Measurements from ENCODE around the gene SMARCC1.

Gene SMARCC1

DNA sequence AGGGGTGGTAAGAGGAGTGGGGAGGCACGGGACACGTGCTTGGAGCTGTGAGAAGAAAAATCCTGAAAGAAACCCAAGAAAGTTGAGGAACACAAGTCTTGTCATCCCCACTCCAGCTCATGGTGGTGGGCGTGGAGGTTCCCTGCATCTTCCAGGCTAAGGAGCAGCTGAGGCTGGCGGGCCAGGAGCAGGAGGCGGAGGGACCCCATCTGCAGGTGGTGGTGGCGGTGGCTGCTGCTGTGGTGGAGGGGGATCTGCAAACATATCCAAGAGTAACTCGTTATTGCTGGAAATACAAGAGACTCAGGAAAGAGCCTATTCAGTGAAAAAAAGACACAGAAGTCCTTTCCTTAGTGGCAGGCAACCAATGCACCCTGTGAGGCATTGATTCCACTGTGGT is 193.6 kb downstream of the SMARCC1 start:
- no peak for DNase-seq (ENCODE audit: low read depth in 2 of 2)

DNA sequence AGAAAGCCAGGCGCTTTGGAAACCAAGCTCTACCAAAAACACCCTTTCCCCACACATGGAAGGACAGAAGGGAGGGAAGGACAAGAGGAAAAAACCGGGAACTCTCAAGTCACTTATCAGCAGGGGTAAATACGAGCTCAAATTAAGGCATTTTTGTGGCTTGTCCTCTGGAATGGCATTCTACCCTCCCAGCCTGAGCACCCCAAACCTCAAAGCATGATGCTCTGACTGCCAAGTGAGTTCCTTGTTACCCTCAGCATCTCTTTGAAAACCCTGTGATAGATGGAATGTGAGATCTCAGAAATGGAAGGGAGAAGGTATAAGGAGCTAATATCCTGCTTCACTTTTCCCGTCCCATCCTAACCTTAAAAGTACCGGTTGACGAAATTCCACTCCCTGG is 194.9 kb downstream of the SMARCC1 start:
- DNase-seq (ENCODE audit: low read depth in 2 of 2), result no peak

DNA sequence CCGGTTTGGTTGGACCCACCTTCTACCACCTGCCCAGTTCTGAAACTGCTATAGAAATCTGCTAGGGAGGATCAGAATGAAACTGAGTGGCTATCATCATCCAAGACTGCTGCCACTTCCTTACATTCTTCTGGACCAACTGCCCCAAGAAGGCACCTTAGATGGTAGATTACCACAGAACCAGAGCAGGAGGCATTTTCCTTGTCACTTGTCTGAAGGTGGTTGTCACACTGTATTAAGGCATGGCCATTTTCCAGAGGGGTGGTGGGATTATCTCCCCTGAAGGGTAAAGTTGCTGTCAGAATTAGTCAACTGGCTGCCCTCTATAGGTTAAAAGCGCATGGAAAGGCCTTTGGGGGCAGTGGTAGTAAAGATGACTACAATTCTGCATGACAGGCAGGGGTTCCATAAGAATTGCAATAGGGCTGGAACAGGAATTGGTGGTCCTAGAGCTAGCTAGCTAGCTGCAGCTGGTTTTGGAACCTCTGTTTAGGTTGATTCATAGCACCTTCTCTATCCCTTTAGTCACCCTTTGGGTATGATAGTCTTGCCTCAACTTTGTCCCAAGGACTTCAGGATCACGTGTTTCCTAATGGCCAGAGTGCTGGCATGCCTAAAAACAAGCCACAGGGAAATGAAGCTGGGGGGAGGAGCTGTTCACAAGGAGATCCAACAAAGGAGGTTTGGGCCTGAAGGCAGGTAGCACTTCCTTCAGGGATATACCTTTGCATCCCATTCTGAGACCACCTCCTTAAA is 198.2 kb downstream of the SMARCC1 start:
- DNase-seq (ENCODE audit: low read depth in 2 of 2), result no peak

DNA sequence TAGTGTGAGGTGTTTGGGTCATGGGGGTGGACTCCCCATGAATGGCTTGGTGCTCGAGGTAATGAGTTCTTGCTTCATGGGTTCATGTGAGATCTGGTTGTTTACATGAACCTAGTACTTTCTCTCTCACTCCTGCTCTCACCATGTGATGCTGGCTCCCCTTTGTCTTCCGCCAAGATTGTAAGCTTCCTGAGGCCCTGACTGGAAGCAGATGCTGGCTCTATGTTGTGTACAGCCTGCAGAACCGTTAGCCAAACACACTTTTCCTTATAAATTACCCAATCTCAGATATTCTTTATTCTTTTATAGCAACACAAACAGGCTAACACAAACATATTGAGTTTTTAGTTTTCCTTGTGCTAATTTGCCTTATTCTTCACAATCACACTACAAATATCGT is 199.9 kb downstream of the SMARCC1 start:
- DNase-seq (ENCODE audit: low read depth in 2 of 2), result no peak

DNA sequence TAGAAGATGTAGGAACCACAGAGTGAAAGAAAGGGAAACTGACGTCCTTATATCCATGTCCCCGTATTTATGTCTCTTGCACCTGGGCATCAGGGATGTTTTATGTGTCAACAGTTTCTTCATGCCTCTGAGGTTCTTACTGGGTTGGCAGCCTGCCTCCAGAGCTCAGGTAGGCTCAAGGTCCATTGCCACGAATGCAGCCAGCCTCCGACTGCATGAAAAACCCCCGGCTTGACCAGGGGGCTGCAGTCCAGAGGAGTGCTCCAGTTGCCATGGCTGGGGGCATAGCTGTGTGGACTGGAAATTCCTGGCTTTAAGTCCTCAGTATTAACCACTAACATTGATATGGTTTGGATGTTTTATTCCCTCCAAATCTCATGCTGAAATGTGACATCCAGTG is 200.3 kb downstream of the SMARCC1 start:
- DNase-seq (ENCODE audit: low read depth in 2 of 2), result no peak

DNA sequence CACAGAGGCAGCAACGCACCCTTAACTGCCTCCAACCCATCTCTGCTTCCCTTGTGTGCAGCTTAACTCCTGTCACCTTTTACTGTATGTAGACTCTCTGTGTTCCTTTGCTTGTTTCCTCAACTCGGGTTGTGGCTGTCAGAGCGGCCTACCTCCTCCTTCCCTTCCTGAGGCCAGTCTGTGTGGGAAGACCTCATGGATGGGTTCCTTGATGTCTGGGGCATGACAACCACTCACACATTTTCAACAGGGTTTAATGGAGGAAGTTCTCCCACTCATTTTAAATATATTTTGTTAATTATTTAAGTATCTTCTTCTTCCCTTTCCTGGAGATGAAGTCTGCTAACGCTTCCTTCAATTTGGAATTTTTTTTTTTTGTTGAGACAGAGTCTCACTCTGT is 201.2 kb downstream of the SMARCC1 start:
- DNase-seq (ENCODE audit: low read depth in 2 of 2), result no peak

DNA sequence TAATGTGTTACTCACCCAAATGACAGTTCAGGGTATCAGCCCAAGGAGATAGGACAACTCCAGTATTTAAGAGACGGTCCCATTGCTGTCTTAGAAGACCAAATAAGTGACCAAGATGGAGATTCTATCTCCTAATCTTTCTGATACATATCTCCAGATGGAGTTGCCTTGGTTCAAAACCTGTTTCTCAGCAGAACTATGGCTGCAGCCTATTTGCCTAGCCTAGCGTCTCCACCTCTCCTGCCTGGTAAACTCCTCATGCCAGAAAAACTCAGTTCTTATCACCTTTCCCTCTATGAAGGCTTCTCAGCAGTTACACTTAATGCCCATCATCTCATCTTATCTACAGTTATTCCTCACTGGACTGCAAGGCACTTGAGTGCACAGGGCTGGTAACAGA is 201.8 kb downstream of the SMARCC1 start:
- DNase-seq (ENCODE audit: low read depth in 2 of 2), result no peak

DNA sequence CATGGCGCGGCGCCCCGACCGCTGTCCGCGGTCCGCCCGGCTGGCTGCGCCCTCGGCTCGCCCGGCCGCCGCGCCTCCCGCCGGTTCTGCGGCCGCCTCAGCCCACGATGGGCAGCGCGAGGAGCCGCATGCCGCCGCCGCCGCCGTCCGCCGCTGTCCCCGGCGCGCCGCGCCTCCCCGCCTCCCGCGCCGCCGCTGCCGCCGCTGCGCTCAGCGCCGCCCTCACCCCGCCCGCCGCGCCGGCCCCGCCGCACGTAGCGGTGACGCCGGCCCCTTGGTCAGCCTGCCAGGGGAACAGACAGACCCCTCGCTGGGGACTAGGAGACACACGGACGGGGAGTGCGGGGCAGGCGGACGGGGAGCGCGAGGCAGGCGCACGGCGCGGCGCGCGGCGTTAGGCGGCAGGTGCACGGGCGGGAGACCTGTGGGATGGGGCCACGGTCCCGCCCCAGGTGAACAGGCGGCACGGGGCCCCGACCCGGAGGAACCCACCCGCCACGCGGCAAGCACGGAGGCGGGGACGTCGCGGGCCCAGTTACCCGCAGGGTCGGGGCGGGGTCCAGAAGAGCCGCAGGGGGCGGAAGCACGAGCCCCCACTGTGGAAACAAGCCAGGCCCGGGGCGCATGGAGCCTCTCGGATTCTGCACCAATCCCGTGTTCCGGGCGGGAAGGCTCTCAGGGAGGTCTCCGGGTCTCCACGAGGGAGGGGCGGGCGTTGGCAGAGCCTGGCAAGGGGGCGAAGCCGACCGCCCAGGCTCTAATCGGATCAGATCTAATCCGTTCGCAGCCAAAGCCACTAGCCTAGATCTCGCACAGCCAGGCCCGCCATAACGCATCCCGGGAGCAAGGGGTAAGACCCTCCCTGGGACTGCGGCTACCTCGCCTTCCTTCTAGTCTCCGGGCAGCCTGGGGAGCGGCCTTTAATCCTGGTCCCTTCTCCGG is 202.7 kb downstream of the SMARCC1 start, which contains the start of gene CSPG5:
Gene CSPG5, minus strand, starts transcription at position 175 of the 942 bp plus-strand sequence. Its CDS starts 172 bp downstream, at position 3.
- no peak for DNase-seq (ENCODE audit: low read depth in 2 of 2)

DNA sequence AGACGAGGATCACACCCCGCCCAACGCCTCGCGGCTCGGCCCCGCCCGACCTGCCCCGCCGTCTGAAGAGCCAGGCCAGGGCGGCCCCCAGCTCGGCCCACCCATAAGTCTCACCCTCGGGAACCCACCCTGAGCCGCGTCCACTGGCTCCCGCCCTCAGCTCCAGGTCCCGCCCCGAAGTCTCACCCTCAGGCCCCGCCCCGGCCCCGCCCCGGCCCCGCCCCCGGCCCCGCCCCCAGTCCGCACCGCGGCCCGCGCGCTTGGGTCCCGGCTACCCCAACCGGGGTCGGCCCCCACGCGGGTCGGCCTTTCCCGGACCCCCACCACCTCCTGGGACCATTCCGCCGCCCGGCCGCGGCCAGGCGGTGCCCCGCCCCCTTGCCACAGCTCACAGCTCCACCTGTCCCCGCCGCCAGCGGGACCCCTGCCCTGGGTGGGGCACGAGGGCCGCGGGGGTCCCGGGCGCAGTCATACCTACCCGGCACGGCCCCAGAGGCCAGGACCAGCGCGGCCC is 203.5 kb downstream of the SMARCC1 start:
- DNase-seq (ENCODE audit: low read depth in 2 of 2), result no peak

DNA sequence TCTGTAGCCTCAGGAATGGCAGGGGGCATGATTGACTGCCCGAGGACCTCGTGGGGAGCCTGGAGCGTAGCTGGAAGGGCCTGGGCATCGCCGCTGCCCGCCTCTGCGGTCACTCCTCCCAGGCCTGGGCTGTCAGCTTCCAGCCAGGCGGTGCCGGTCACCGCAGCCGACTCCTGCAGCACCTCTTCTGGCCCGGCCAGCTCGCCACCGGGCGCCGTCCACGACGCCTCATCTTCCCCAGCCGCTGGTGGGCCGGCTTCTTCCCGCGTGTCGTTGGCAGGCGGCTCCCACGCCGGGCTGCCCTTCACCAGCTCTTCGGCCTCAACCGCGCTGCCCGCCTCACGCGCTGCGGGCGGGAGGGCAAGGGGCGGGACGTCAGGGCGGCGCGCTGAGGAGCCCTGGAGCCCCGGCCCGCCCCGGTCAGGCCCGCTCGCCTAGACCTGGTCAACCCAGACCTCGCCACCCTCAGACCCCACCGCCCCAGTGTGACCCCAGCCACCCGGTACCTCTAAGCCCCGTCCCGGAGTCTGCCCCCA is 204.0 kb downstream of the SMARCC1 start:
- no peak for DNase-seq (ENCODE audit: low read depth in 2 of 2)

DNA sequence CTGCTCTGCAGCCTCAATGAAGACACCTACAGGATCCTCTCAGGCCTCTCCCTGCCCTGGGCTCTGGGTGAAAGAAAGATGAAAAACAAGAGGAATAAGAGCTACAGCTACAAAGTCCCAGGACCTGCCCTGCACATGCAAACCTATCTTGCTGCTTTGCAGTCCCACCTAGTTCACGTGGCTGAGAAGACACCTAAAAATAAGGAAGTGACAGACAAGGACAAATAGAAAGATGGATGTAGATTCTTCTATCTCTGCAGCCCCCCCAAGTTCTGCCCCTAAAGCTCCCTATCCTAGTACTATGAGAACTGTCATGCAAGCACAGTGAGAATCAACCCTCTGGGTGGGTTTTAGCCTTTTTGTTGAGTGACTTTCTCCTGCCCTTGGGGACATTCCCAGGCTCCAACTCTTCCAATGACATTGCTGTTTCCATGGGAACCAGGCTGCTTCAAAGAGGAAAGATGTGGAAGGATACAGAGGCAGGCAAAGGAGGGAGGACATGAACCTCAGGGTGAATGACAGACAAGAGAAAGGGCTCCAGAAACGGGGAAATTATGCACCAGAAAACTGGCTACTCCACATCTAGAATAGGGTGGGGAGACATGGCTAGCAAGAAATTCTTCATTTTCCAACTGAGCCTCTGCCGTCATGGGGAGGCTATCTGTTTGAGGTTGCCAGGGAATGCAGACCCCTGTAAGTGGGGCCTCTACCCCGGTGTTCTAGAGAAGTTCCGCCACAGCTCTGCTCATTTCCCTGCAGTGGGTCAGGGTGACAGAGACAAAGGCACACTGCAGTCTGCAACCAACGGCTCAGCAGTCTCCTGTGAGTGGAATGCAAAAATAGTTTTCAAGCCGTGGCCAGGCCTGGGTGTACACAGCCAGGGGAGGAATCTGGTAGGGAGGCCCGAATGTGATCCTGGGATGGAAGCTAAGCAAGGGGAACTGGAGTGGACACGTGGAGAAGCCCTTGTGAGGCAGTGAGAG is 208.2 kb downstream of the SMARCC1 start:
- DNase-seq (ENCODE audit: low read depth in 2 of 2), result no peak

DNA sequence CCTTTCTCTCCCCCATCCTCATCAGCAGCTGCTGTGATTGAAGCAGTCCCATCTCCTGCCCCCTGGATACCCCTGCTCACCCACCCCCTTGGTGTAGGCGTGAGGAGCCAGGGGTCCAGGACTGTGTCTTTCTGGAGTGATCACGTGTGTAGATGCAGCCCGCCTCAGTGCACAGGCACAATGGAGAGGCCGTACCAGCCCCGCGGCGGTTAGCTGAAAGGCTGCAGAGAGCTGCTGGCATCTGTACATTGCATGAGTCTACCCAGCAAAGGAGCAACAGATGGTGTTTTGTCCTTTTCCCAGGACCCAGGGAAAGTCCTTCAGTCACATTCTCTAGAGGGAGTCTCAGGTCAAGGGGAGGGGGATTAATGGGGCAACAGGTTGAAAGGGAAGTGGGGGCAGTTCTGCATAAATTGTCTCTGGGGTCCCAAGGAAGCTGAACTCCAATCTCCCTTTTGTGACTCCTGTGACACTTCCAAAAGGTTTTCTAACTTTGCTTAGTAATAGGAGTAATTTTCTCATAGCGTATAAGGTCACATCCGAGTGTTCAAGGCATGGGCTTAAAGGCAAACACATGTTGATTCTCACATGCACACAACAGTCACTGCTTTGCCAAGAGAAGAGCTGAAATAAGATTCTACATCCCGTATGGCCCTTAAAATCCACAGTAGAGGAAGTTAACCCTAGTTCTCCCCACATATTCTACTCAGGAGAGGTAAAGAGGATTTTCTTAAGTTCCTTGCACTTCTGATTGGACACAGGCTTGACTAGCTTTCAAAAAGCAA is 210.1 kb downstream of the SMARCC1 start:
- DNase-seq (ENCODE audit: low read depth in 2 of 2), result no peak

DNA sequence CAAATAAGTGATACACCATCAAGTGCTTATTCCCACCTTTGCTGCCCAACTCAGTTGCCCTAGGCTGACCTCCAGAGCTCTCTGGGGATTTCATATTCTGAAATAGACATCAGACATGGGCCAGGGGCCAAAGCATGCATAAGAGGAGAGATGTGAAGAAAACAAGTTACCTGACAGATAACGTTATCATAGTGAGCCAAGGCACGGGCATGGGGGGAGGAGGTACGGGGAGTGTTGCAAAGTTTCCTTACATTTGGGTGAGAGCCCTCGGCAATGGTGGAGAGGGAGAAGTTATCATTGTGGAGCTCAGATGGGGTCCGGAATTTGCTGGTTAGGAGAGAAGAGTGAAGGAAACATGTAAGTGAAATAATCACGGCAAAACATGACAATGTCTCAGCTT is 212.8 kb downstream of the SMARCC1 start:
- DNase-seq (ENCODE audit: low read depth in 2 of 2), result no peak

DNA sequence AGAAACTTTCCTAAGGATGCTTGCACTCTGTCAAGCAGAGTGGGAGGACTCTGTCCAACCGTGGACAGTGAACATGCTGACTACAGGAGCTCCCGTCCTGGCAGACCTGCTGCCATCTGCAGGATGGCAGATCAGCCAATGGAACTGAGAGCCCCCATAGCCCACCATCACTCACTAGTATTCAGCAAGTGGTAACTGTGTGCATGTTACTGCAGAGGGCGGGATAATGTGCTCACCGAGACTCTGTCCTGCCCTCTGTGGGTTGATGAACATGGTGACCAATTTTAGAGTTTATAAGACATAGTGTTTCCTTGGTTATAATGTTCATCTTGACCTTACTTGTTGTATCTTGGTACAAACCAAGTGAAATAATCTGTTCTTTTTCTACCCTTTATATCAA is 214.5 kb downstream of the SMARCC1 start:
- no peak for DNase-seq (ENCODE audit: low read depth in 2 of 2)

DNA sequence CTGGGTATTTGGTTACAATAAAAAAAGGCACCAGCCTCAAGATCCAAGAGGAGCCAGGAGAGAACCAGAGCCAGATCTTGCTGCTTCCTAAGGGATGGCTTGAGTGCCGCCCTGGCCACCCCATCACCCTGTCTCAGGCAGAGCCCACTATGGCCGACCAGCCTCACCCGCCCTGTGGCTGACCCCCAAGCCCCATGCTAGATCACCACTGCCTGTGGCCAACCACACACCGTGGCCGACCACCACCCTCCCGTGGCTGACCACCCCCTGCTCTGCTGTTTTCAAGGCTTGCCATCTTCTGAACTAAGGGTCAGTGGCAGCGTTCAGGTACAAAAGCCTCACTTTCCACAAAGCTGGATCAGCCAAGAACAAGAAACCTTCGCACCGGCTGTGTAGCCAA is 215.0 kb downstream of the SMARCC1 start:
- DNase-seq (ENCODE audit: low read depth in 2 of 2), result no peak

DNA sequence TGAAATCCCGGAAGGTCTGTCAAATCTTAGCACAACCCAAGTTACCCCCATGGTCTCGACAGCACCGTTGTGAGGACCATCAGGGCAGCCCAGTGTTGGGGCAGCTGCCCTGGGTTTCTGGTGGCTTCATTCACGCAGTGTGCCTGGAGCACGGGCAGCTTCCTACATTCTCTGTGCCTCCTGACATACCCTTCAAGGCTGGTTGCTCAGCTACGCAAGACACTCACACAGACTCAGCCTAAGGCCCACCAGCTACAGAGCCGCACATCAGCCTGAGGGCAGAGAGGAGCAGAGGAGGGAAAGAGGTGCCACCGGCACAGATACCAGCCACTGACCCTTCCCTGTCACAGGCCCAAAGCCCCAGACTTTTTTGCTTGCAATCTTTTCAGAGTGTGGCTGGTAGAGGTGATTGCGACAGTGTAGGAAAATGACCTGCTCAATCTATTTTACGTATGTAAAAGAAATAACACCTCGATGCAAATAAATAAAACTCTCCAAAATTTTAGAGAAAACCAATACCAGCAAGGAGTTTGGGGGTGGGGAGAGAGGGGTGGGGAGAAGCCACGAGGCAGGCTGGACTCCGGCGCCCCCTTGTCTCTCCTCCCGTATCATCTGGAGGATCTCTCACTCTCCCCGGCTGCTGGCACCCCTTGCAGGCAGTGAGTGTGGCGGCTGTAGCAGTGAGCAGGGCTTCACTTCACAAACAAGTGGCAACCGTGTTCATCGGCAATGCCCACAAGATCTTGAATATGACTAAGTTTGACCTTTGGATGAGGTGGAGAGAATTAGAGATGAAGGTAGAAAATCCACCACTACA is 215.8 kb downstream of the SMARCC1 start:
- no peak for DNase-seq (ENCODE audit: low read depth in 2 of 2)

DNA sequence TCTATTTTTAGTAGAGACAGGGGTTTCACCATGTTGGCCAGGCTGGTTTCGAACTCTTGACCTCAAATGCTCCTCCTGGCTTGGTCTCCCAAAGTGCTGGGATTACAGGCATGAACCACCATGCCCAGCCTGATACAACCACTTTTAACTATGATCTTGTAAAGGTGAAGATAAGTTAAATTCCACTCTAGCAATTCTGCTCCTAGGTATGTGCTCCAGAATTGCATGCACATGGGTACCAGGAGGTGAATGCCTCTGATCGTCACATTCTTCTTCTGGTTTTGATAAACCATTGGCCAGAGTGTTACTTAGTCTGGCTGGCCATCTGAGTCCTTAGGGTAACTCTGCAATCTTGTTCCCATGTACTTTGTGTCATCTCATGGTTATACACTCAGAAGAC is 225.3 kb downstream of the SMARCC1 start:
- DNase-seq (ENCODE audit: low read depth in 2 of 2), result no peak

DNA sequence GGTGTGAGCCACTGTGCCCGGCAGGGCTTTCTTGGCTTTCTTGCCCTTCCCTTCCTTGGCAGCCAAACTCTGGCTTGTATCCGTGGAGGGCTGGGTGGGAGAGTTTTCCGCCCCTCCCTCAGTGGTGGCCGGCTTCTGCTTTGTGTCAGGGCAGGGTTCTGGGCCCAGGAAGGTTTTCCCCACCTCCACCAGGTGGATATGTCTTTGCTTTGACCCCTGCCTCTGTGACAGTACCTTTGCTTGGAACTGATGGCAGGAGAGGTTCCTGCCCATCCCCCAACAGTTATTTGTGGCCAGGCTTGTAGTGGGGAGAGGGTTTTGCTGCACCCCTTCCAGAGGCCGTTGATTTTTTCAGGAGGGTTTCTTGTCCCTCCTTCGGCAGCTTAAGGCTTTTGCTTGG is 227.4 kb downstream of the SMARCC1 start:
- DNase-seq (ENCODE audit: low read depth in 2 of 2), result no peak

DNA sequence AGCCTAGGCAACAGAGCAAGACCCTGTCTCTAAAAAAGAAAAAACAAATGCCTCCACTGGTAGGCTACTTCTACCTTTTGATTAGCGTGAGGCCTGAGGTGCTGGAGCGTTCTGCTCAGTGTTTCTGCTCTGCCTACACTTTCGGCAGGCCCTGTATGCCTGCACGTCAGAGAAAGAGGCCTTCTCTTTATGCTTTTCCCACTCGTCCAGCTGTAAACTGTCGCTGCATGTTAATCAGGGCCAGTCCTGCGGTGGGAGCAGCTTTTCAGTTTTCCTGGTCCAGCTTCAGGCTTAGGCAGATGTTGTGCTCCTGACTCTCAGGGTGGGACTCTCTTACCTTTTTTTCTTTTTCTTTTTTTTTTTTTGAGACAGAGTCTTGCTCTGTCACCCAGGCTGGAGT is 228.3 kb downstream of the SMARCC1 start:
- no peak for DNase-seq (ENCODE audit: low read depth in 2 of 2)

All from fibroblast of skin of left biceps (primary cell).